ENCODE measurements around the gene C3orf70.

DNA sequence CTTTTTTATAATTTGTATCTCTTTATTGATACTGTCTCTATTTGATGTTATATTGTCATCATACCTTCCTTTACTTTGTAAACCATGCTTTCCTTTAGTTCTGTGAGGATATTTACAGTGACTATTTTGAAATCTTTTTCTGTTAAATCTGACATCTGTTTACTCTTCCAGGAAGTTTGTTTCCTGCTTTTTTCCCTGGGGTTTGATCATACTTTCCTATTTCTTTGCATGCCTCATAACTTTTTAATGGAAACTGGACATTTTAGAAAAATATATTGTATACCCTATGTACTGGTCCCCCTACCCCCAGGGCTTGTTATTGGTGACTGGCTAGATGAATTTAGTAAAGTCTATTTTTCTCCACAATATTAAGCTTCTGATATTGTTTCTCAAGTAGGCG, 115.1 kb downstream of the C3orf70 start:
- TF ChIP-seq, protein P1, sequence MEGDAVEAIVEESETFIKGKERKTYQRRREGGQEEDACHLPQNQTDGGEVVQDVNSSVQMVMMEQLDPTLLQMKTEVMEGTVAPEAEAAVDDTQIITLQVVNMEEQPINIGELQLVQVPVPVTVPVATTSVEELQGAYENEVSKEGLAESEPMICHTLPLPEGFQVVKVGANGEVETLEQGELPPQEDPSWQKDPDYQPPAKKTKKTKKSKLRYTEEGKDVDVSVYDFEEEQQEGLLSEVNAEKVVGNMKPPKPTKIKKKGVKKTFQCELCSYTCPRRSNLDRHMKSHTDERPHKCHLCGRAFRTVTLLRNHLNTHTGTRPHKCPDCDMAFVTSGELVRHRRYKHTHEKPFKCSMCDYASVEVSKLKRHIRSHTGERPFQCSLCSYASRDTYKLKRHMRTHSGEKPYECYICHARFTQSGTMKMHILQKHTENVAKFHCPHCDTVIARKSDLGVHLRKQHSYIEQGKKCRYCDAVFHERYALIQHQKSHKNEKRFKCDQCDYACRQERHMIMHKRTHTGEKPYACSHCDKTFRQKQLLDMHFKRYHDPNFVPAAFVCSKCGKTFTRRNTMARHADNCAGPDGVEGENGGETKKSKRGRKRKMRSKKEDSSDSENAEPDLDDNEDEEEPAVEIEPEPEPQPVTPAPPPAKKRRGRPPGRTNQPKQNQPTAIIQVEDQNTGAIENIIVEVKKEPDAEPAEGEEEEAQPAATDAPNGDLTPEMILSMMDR (IDR thresholded peaks at IDR 0.05; ENCODE audit: insufficient read depth, low read length): no peak
- no peak for TF ChIP-seq POLR2AphosphoS5 (IDR thresholded peaks at IDR 0.05; ENCODE audit: low read depth)
